Kidney epithelial cell (primary cell): Measurements from ENCODE around the gene PARP16. TPM values are rescaled to one million over a fixed set of nuclear protein-coding genes. Genes with fewer than 3 reads are reported as not detected.

ENCODE experiments used
- DNase-seq: peaks from one replicate; pipeline ENCODE4 v3.0.0-alpha.2; 2010; ENCODE audit warnings: low read depth
- H3K27me3 ChIP-seq: 2 replicates; pipeline ENCODE4 v1.6.0; 2011; ENCODE audit warnings: low read length; ENCODE audit not compliant: control insufficient read depth, insufficient read depth
- H3K36me3 ChIP-seq: 2 replicates; pipeline ENCODE4 v1.5.1; 2011; ENCODE audit warnings: low read length; ENCODE audit not compliant: control insufficient read depth, insufficient read depth
- H3K4me3 ChIP-seq: 2 replicates; pipeline ENCODE4 v1.5.1; 2011; ENCODE audit warnings: low read depth, mild to moderate bottlenecking, control low read depth, low read length
- total RNA-seq: library from RNA; depleted of rRNA; stranded (reverse); fragments of >200 nt; gene quantifications from 2 replicates; pipeline ENCODE4 v1.2.3, GENCODE V29; 2015
- TF ChIP-seq, protein P1 (sequence below): IDR thresholded peaks from 2 replicates; pipeline ENCODE4 v1.5.1; 2011; ENCODE audit warnings: mild to moderate bottlenecking, moderate library complexity, low read length, control low read depth, inconsistent platforms; ENCODE audit not compliant: insufficient read depth, poor library complexity, severe bottlenecking

The PARP16 gene
- total RNA-seq, 1 donor from 2014 or later, result 11.8 TPM

DNA sequence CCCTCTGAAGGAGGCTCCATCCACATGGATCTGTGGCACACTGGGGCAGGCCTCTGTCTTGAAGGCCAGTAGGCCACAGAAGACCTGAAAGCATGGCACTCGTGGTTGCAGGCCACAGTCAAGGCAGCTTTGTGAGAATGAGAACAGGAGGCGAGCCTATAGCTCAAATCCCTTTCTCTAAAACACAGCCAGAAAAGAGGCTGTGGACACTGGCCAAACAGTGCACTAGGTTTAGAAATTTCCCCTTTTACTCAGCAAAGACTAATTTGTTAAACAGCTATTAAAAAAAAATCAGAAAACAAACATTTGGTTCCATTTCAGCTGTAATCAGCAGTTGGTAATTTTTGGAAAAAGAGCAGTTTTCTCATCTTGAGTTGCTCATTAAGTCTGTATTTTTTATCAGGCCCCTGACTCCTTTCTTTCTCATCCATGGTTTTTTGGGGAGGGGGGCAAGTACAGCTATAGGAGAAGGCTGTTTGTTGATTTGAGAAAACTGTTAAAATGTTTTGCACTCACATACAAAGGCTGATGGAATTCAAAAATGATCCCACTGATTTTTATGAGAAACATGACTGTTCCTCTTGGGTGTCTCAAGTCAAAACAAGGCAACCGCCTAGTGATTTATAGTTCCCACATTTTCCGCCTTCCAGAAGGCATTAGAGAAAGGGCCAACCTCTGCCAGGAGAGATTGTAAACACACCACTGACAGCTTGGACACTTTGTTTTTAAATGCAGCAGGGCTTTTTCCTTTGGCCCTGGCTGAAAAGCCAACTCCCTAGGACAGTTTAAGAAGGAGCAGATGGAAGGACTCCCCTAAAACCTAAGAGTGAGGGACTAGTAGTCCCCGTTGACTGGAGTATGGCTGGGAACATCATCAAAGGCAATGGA lies 28.1 kb downstream of the PARP16 start:
- H3K27me3 ChIP-seq, result no peaks in the 10 kb centered on the region
- H3K4me3 ChIP-seq, result no peak overlapping the region
- TF ChIP-seq, protein P1, sequence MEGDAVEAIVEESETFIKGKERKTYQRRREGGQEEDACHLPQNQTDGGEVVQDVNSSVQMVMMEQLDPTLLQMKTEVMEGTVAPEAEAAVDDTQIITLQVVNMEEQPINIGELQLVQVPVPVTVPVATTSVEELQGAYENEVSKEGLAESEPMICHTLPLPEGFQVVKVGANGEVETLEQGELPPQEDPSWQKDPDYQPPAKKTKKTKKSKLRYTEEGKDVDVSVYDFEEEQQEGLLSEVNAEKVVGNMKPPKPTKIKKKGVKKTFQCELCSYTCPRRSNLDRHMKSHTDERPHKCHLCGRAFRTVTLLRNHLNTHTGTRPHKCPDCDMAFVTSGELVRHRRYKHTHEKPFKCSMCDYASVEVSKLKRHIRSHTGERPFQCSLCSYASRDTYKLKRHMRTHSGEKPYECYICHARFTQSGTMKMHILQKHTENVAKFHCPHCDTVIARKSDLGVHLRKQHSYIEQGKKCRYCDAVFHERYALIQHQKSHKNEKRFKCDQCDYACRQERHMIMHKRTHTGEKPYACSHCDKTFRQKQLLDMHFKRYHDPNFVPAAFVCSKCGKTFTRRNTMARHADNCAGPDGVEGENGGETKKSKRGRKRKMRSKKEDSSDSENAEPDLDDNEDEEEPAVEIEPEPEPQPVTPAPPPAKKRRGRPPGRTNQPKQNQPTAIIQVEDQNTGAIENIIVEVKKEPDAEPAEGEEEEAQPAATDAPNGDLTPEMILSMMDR, result no peak
- H3K36me3 ChIP-seq, result no peaks in the 10 kb centered on the region
- no peak for DNase-seq

DNA sequence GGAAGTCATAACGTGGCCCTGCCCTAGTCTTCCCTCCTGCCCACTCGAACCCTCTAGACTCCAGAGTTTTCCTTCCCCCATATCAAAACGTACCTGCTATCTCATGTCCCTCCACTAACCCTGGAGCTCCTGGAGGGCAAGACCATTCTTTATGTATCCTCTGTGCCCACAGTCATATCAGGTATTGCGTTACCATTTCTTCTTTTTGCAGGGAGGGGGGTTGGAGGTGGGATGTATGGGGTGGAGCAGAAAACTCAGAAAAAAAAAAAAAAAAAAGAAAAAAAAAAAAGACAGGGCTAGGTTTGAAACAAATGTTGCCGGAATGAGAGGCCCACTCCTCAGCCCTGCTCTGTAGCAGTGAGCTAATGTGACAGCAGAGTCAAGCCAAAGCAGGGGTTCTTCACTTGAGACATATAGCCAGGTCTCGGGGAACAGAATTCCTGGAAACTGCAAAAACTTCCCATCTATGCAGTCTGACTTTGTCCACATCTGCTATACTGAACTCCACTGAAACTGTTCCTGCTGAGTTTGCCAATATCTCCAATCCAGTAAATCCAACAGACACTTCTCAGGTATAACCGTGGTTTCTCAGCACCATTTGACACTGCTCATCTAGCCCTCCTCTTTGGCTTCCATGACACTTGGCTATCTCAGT lies 31.1 kb downstream of the PARP16 start:
- no peak overlapping the region for H3K4me3 ChIP-seq
- H3K27me3 ChIP-seq, result no peaks in the 10 kb centered on the region
- H3K36me3 ChIP-seq, result no peaks in the 10 kb centered on the region
- TF ChIP-seq, protein P1, result no peak
- no peak for DNase-seq

DNA sequence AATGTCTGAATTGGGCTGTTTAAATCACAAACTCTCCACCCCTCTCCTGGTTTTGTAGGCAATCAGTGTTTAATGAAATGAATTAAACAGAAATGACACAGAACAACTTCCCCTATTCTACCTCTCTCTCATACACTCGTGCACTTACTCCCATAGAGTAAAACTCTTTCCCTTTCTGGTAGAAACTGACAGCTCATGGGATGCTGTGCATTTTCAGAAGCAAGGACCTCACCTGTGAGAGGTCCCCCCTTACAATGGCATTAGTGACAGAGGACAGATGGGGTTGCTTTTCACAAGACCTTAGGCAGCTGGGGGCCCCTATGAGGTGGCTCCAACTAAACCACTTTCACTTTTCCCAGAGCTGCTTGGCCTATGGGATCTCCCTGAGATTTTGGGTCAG lies 31.9 kb downstream of the PARP16 start:
- TF ChIP-seq, protein P1, result no peak

DNA sequence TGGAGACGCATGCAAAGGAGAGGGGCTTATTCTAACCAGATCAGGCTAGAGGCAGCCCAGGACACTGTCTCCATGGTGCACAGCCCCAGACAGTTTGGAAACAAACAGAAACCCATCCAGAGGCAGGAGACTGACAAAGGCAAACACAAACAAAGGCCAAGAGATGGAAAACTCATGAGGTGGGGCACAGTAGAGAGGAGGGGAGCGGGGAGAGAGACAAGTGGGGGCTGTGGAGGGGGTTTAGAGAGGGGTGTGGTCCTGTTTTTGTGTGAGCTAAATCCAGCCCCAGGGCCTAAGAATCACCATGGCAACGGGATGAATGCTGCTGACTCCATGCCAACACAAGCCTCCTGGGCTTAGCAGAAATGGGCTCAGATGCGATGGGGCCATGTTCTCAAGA lies 32.3 kb downstream of the PARP16 start:
- TF ChIP-seq, protein P1, result no peak
- DNase-seq, result no peak
- Histone ChIP-seq H3K4me3 (no peak overlapping the region), H3K36me3 (no peaks in the 10 kb centered on the region), H3K27me3 (no peaks in the 10 kb centered on the region)

More for the DNA sequence above, 31.9 kb downstream of the PARP16 start:
- no peaks in the 10 kb centered on the region for H3K27me3 ChIP-seq
- DNase-seq, result no peak
- H3K4me3 ChIP-seq, result no peak overlapping the region
- H3K36me3 ChIP-seq, result no peaks in the 10 kb centered on the region

DNA sequence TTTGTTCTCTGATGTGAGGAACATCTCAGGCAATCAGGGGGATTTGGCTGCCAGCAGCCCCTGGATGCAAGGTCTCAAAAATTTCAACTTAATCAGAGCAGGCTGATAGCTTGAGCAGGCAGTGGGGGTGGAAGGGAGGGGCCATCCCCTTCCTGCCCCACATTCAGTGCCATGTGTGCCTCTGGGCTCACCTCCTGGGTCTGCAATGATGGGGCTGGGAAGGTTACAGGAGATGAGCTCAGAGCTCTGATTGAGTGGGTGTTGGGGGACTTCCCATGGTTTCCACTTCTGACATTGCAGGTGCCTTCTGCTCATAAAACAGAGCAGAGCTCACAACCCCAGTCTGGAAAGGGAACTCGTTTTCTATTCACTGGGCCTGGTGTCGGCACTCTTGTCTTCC lies 37.0 kb downstream of the PARP16 start:
- DNase-seq, result no peak

More for the DNA sequence above, 37.0 kb downstream of the PARP16 start:
- TF ChIP-seq, protein P1, result no peak
- Histone ChIP-seq H3K4me3 (no peak overlapping the region), H3K36me3 (no peaks in the 10 kb centered on the region), H3K27me3 (no peaks in the 10 kb centered on the region)
